A204.1 (cell line): ENCODE measurements around the gene NUDT16L1.
"Not testable (repeated sequence)": the region's sequence is repeated elsewhere in the genome, so short reads cannot be mapped to it uniquely, and the experiment has no call there.

Experiments
- FAIRE-seq: peaks from 2 replicates; lab custom pipeline; 2012; peaks lifted over from hg19 to GRCh38; lab: Jason Lieb, UNC

NUDT16L1 gene

GRCh38 chr16:4723071-4723767, 29.9 kb downstream of the NUDT16L1 start:
- FAIRE-seq, result no peak

GRCh38 chr16:4724661-4725270, 31.4 kb downstream of the NUDT16L1 start:
- FAIRE-seq, result no peak

GRCh38 chr16:4726616-4727015, 33.3 kb downstream of the NUDT16L1 start:
- no peak for FAIRE-seq

- FAIRE-seq, result no peak
These were observed 35.3 kb downstream of the NUDT16L1 start for GRCh38 chr16:4728676-4729075.

- no peak for FAIRE-seq
These were observed 36.5 kb downstream of the NUDT16L1 start for GRCh38 chr16:4729876-4730275.

- FAIRE-seq, result no peak
These were observed 39.9 kb downstream of the NUDT16L1 start for GRCh38 chr16:4733211-4733742.

GRCh38 chr16:4733747-4734062, 40.3 kb downstream of the NUDT16L1 start:
- no peak for FAIRE-seq

GRCh38 chr16:4734063-4734729, 40.8 kb downstream of the NUDT16L1 start, which contains the start of the genes ANKS3 and DNAAF8:
Gene ANKS3 (minus strand): TSS chr16:4734271. CDS start chr16:4730149, 4,122 bp downstream.
Gene DNAAF8 (plus strand): TSS chr16:4734537. CDS start chr16:4736515, 1,978 bp downstream.
- FAIRE-seq, result peak; percentile 88

- FAIRE-seq, result no peak
These were observed 41.6 kb downstream of the NUDT16L1 start for GRCh38 chr16:4734730-4735535.

- FAIRE-seq, result no peak
These were observed 43.2 kb downstream of the NUDT16L1 start for GRCh38 chr16:4736546-4736945.

- no peak for FAIRE-seq
These were observed 44.2 kb downstream of the NUDT16L1 start for GRCh38 chr16:4737545-4737944.

- FAIRE-seq, result not testable (repeated sequence)
These were observed 45.0 kb downstream of the NUDT16L1 start for GRCh38 chr16:4738370-4738769.

- FAIRE-seq, result no peak
These were observed 50.0 kb downstream of the NUDT16L1 start for GRCh38 chr16:4743226-4743878.

GRCh38 chr16:4744555-4745273, 51.4 kb downstream of the NUDT16L1 start:
- FAIRE-seq, result no peak

- no peak for FAIRE-seq
These were observed 51.9 kb downstream of the NUDT16L1 start for GRCh38 chr16:4745274-4745569.
